ENCODE data around the gene ABCG1.

Gene ABCG1

DNA sequence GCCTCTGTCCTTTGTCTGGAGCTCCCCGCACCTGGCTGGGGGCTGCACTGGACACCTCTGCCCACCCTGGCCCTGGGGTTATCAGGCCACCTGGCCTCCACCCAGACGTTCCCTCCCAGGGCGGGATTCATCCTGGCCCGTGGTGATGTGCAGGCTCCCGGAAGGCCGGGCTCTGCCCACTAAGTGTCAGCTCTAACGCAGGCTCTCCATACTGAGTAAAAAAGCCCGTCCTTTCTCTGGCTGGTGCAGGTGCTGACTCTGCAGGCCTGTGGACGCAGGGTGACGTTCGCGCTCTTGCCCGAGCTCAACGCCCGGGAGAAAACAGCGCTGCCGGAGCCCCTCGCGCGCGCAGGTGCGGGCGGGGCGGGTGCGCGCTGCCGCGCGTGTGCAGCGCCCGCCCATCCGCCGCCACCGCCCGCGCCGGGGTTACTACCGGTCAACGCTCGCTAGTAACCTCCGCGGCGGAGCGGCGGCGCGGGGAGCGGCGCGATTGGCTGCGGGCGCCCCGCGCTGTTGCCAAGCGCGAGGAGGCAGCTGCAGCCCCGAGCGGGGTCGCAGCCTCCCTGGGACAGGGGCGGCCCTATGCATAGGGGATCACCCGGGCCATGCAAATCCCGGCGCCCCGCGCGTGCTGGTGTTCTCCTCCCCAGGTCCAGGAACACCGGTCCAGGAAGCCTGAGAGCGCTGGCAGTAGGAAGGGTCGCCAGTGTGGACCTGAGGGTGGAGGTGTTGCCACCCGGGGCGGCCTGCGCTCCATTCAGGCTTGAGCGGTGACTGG, 15.7 kb downstream of the ABCG1 start:
- peak; percentile 52 to 83 for DNase-seq

DNA sequence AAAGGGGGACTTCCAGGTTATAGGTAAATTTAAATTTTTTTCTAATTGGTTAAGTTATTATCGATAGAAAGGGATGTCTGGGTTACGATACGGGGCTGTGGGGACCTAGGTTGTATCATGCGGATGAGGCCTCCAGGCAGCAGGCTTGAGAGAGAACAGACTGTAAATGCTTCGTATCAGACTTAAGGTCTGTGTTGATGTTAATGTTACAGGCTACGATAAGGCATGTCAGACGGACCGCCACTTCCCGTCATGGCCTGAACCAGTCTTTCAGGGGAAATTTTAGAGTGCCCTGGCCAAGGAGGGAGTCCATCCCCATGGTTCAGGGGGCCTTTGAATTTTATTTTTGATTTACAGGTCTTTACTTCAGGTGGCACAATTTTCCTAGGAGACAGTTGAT, 16.7 kb downstream of the ABCG1 start:
- no peak for DNase-seq

DNA sequence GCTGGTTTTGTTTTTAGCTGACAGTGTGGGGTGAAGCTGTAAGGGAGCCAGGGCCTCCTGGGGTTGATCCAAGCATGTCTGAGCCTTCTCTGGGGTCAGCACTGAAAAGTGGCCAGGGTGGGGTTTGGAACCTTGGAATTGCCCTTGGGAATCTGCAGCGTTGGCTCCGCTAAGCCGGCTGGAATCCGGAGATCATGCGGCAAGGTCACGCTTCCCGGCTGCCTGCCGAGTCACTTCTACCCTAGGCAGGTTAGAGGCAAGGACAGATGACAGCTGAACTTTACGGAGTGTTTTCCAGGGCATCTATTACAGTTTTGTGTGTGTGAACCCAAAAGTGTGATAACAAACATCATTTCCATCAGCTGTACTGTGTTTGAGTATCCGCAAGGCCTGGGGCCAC, 17.1 kb downstream of the ABCG1 start:
- no peak for DNase-seq

DNA sequence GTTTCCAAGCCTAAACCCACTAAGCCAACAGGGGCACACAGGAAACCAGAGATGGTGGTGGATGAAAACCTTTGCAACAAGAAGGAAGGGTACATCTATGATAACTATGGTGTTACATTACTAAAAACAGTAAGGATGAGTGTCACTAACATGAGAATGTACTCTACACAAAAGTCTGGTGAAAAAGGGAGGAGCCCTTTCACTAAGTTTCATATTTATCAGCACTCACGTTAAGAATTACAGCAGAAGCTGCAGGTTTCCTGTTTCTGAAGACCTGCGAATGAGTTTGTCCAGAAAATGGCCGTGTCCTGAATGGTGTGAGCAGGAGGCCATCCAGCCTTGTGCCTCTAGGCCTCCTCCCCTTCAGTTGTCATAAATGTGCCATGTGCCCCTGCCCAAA, 17.8 kb downstream of the ABCG1 start:
- DNase-seq = no peak

DNA sequence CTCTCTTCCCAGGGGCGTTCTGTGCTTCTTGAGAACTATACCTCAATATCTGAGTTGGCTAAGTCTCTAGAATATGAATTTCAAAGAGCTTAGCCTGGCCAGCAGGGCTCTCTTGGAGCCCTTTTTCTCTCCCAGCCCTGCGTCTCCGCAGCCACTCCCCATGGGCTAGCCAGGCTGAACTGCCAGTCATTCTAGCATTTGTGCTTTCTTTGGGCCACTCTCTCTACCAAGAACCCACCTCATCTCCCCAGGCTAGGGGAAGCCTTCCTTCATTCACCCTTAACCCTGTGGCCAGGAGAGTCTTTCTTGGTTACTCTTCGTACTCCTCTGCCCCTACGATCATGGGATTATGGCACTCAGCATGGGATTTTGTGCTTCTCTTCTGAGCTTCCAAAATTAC, 18.2 kb downstream of the ABCG1 start:
- DNase-seq = no peak

DNA sequence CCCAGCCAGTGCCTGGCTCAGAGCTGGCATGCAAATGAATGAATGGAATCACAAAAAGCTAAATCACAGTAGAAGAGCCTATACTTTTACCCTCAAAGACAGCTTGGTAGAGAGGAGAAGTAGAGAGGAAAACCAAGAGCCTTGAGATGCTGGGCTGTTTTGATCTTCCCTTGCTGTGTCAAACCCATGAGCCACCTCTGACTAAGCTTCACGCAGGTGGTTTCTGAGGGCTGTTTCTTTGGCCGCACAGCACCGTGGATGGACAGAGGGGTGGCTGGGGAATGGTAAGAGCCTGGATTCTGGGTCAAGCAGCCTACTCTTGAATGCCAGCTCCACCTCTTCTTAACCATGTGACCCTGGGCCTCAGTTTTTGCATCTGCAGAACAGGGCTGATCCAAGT, 18.6 kb downstream of the ABCG1 start:
- DNase-seq = no peak

DNA sequence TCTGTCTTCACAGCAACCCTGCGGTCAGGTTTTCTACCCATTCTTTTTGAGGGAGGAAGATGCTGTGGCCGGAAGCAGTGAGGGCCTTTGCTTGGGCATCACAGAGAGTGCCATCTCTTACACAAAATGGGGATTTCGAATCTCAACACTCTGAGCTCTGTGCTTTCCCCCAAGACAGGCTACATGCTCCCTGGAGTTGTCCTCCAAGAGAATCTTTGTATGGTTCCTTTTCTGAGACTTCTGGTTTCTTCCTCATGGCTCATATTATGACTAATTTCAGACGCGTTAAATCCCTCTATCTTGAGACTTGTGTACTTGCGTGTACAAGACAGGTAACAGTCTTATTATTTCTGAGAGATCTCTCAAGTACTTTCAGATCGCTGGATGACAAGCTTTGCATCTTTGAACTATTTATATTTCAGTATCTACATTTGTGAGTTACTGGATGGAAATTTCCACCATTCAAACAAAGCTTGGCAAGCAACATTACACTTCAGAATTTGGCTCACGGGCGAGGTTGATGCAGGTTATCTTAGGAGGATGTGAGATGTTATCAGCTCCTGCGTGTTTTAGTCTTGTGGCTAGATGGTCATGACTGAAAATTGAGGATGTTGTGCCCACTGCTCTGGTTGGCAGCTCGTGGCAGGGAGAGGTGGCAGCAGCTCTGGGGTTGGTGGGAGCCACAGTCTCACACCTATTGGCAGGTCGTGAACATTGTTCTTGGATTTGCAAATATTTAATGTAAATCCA, 19.4 kb downstream of the ABCG1 start:
- DNase-seq = no peak

DNA sequence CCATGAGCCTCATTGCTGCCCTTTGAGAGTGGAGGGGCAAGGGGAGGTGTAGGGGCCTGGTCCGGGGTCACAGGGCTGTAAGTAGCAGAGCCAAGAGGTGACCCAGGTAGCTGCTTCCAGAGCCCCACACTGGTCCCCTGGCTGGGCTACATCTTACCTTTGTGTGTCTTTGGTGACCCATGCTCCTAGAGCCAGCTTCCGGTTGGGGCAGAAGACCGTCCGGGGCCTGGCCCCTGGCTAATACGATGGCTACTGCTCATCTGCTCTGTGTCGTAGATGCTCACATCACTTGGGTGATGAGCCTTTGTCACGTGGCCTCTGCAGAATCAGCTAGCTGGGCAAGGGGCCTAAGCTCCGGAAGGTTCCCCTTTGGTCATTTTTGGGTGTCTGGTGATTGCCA, 20.6 kb downstream of the ABCG1 start:
- no peak for DNase-seq

DNA sequence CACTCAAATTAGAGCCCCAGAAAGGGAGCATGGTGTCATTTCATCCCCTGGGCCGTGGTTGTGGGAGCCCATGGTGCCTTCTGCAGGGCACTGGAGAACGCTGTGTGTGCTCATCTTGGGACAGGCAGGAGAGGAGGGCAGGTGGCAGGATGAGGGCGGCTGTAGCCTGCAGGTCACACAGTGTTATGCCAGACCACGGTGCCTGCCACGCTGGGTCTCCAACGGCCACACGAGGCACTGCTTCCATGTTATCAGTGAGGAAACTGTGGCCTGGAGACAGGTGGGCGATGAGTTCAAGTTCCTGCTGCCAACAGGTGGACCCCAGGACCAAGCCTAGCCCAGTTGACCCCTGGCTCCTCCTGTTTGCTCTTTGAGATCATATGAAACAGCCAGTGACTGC, 21.0 kb downstream of the ABCG1 start:
- no peak for DNase-seq

DNA sequence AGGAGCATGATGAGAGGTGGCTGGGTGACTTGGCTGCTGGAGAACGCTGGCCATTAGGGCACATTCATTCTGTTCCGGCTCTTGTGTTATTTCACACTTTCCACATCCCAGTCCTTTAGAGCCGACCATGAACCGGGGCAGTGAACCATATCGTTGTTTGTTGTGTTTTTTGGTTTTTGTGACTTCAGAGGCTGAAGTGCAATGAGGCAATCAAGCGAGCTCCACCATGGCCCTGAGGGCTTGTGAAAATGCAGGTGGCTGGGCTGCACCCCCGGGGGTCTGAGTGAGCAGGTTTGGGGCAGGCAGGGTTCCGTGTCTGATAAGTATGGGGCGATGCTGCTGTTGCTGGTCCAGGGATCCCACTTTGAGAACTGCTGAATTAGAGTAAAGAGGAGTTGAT, 23.7 kb downstream of the ABCG1 start:
- no peak for DNase-seq

DNA sequence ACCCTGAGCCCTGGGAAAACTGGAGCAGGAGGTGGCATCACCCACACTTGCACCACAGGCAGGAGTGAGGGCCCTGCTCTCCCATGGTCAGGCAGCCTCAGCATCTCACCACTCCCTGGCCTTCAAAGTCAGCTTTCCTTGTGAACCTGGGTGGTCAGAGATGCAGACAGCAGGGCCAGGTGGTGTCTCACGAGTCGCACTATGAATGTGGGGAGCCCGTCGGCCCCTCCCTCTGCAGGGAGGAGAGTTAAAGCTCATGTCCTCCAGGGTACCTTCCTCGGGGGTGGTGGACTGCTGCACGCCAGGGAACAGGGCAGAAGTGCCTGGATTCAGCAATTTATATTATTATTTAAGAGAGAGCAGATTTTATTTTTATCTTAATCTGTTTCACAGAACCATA, 24.1 kb downstream of the ABCG1 start:
- DNase-seq = no peak

DNA sequence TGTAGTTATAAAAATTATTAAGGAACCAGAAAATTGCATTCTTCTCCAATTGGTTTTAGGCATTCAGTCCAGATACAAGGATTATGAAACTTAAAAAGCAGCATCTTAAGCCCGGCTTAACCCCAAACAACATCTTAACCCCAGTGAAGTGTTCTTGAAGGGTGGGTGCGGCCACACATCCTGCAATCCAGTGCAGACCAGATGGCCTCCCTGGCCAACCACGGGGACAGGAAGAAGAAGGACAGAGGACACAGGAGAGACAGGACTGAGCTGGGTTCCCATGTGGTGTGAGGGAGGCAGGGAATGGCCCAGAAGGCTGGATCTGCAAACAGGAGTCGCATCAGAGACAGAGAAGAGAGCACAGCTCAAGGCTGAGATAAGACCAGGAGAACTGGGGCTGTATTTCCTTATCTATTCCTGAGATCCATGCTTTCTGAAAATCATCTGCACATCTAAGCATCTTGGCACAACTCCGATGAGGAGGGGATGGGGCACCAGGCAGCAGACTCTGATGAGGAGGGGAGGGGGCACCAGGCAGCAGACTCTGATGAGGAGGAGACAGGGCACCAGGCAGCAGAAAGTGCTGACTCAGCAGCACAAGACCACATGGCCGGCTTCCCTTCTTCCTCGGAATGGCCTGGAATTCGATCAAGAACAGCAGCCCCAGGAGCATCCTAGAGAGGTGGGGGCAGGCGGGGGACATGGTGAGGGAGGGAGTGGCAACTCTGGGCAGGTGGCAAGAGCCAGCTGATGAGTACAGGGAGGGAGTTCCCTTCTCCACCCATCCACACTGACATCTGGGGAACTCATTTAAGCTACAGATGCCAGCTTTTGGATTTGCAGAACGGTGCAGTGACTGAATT, 26.6 kb downstream of the ABCG1 start:
- peak in 1 of 2 experiments; percentile 54 for DNase-seq

DNA sequence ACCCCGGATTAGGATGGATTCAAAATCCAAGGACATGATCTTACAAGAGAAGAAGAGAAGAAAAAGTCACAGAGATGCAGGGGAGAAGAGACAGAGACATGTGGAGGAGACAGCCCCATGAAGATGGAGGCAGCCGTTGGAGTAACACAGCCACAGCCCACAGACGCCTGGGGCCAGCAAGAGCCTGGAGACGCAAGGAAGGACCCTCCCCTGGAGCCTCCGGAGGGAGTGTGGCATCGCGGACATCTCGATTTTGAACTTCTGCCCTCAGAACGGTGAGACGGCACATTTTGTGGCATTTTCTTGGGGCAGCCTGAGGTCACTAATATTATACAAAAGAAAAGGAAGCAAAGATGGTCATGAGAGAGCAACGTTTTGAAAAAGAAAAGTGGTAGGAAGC, 28.8 kb downstream of the ABCG1 start:
- DNase-seq = no peak

DNA sequence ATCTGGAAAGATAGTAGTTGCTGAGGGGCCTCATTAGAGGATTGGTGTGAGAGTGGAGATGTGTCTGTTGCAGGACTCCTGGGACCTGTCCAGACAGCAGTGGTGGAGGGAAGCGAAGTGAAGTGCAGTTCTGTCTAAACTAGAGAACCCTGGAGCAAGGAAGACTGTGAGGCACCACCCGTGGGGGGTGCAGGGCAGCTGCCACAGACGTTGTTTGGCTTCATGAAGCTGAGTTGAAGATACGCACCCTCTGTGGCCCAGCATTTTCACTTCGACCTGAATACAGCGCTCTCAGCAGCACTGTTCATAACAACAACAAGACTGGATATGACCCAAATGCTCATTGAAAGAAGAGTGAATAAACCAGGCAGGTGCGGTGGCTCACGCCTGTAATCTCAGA, 29.3 kb downstream of the ABCG1 start:
- DNase-seq = no peak

DNA sequence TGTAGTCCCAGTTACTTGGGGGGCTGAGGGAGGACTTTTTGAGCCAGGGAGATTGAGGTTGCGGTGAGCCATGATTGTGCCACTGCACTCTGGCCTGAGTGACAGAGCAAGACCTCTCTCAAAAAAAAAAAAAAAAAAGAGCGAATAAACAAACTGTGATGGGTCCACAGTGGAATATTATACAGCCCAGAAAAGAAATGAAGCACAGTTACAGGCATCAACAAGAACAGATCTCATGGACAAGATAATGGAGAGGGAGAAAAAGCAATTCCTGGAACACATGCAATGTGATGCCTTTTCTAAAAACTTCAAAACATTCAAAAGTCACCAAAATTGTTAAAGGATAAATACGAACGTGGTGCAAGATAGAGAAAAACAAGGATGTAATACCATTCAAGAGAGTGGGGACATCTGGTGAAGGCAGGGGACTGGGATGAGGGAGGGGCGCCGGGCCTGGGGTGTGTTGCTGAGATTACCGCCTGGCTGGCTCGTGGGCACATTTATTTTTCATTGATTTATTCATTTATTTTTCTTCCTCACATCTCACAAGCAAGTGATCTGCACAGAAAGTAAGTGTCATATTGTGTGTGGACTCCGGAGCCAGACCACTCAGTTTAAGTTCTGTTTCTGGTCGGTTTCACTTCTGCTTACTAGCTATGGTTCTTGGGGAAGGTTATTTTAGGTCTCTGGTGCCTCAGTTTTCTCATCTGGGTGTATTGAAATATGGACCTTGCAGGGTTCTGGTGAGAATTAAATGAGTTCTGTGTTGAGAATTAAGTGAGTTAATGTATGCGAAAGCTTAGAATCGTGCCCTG, 30.1 kb downstream of the ABCG1 start:
- DNase-seq = no peak

DNA sequence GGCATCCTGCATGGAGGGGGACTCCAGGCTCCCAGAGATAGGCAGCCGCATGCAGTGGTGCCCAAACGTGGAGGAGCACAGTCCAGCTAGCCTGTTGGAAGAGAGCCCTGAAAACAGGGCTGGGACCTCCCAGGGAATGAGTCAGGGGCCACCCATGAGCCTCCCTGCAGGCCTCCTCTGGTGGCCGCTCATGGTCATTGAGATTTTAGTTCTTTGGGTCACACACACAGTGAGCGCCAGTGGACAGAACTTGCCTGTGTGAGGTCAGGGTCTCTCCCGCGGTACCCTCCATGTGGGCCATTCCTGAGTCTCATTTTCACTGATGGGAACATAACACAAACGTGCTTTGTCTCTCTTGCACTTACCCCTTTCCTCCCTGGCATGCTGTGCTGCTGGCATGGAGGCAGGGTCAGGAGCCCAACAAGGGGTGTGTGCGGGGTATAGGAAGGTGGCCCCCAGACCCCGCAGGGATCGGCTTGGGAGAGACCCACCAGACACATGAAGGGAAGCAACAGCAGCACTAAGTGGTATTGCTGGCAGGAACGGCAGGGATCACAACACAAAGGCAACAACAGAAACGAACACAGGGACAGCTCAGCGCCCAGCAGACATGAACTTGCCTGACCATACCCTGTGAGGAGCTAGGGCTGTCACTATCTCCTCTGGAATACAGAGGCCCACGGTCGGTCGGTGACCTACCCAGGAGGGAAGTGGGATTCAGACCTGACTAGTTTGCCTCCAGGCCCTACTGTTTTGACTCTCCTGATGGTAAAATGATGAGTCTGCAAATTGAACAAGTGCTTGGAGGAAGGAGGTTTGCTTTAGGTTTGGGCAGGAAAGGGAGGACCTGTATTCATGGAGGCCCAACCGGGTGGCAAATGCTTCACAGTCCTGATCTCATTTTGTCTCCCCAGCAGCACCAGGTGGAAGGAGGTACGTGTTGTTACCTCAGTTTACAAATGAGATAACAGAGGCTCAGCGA, 31.8 kb downstream of the ABCG1 start:
- no peak for DNase-seq

DNA sequence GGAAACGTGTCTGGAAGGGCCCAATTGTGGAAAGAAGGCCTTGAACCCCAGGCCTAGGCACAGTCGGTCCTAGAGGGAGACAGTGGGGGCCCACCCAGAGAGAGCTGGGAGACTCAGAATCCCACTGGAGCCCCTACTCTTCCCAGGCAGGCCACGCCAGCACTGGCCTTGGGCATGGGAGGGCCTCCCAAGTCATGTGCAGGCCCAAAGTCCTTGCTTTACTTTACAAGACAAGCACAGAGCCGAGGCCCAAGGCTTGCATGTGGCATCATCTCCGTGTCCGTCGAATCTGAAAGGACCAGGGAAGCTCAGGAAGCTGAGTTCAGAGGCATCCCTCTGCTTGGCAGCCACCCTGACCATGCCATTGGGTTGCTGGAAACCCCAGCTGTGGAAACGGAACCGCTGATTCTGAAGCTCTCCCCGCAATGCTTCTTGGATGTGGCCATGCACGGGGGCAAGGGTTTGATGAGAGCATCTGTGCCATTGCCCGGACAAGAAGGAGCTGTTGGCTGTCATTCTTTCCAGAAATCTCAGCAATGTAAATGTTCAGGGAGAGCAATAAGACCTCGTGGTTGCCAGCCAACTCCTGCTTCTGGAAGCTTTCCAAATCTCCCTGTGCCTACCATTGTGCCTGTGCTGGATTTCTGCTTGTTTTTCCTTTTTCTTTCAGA, 32.8 kb downstream of the ABCG1 start:
- no peak for DNase-seq

DNA sequence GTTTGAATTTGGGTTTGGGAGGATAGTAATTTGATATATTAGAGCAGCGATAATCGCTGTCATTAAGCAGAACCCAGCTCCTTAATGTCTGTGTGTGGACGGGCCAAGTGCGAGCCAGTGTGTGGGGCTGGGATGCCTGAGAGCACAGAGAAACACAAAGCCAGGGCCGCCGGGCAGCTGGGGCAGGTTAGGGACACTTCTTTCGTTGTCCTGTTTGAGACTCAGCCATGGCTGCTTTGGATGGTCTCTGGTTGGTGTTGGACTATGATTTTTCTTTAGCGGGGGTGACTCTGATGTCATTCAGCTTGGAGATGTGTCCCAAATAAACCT, 33.4 kb downstream of the ABCG1 start:
- no peak for DNase-seq

DNA sequence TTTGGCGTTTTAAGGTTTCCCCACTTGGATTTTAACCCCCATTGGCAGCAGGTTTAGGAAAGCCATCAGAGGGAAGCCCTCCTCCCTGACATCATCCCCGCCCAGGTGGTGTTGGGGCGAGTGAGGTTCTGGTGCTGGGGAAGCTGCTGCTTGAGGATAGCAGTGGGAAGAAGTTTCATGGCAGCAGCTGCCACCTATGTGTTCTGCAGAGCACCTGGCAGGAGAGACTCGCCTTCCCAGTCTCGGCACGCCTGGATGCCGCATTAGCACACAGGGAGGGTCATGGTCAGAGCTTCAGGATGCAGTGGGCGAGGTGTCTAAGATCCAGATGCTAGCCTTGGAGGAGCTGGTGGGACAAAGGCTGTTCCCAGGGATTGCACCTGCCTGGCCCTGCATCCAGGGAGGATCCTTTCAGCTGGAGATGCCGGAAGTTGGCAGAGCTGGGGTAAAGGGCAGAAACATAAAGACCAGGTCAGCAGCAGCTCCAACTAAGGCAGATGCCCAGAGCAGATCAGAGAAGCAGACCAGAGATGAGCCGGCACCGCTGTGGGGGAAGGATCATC, 33.9 kb downstream of the ABCG1 start:
- no peak for DNase-seq

DNA sequence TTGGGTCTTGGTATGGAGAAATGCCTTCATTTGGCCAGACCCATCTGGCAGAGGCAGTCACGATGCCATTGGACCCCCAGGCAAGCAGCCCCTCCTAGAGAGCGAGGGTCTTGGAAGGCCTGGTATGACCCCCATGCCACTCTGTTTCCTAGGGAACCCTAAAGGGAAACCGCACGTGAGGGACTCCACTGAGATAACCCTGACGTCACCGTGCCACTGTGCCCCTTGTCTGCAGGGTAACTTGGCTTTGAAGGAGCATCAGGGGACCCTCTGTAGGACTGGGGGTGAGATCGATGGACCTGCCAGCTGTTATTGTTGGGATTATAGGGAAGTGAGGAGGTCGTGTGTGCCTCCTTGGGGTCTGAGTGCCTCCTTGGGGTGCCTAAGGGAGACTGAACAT, 34.5 kb downstream of the ABCG1 start:
- DNase-seq = no peak

DNA sequence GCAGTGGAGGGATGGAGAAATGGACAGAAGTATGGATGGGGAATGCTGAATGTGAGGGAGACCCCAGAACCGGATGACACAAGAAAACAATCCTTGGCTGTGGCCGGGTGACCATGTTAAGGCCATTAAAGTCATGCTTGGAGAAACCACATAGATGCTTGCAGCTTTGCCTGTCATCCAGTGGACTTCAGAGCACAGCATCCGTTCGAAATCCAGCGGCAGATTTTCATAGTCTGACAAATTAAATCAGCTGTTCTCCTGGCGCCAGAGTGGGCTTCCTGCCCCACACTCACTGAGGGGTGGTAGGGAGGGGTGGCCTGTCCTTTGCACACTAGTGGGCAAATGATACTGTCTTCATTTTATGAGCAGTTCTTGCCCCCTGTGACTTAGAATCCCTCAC, 35.1 kb downstream of the ABCG1 start:
- DNase-seq = no peak
